ENCODE data around the gene ANKRD22.

DNA sequence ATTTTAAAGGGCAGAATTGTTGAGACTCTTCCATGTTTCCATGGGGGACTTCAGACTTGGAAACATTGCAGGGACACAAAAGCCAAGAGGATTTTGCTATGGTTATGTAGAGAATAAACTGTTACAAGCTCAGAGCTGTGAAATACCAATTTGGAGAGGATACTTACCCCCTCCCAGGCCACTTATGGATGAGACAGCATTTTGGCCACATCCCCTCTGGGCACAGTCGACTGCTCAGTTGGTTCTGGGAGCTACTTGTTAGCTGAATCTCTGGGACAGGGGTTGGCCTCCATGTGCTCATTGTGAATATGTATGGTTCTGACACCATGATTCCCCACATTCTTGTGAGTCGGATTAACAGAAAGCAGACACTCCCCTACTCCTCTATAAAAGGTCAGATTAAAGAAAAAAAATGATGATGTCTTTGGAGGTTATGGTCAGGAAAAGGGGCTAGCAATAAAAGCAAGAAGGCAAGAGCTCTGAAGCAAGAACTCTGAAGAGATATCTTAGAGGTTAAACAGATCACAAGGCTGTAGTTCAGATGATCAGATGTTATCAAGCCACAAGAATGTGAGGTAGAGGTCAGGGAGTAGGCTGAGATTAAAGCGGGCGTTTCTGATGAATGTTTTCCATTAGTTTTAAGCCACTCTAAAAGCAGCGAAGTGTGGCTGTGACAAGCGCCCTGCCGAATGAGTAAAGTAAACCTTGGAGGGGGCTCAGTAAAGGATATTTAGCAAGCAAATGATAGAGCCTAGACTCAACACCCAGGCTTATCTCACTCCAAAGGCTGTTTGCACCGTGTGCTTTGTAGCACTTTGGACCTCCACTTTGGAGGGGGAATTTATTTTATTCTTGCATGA lies 45.6 kb upstream of the ANKRD22 start:
- TF ChIP-seq, protein P1, sequence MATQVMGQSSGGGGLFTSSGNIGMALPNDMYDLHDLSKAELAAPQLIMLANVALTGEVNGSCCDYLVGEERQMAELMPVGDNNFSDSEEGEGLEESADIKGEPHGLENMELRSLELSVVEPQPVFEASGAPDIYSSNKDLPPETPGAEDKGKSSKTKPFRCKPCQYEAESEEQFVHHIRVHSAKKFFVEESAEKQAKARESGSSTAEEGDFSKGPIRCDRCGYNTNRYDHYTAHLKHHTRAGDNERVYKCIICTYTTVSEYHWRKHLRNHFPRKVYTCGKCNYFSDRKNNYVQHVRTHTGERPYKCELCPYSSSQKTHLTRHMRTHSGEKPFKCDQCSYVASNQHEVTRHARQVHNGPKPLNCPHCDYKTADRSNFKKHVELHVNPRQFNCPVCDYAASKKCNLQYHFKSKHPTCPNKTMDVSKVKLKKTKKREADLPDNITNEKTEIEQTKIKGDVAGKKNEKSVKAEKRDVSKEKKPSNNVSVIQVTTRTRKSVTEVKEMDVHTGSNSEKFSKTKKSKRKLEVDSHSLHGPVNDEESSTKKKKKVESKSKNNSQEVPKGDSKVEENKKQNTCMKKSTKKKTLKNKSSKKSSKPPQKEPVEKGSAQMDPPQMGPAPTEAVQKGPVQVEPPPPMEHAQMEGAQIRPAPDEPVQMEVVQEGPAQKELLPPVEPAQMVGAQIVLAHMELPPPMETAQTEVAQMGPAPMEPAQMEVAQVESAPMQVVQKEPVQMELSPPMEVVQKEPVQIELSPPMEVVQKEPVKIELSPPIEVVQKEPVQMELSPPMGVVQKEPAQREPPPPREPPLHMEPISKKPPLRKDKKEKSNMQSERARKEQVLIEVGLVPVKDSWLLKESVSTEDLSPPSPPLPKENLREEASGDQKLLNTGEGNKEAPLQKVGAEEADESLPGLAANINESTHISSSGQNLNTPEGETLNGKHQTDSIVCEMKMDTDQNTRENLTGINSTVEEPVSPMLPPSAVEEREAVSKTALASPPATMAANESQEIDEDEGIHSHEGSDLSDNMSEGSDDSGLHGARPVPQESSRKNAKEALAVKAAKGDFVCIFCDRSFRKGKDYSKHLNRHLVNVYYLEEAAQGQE (IDR thresholded peaks at IDR 0.05; ENCODE audit: low read depth, low read length): no peak
- peak in 1 of 2 experiments; percentile 7; a peak in 1 of 4 replicates for TF ChIP-seq EP300 (IDR thresholded peaks at IDR 0.05; ENCODE audit: borderline replicate concordance in 1 of 2, low read depth in 1 of 2, low read length in 1 of 2)
- TF ChIP-seq TAF1 (IDR thresholded peaks at IDR 0.05; ENCODE audit: borderline replicate concordance, low read depth, low read length): no peak
- TF ChIP-seq, protein P2, sequence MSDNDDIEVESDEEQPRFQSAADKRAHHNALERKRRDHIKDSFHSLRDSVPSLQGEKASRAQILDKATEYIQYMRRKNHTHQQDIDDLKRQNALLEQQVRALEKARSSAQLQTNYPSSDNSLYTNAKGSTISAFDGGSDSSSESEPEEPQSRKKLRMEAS (IDR thresholded peaks at IDR 0.05; ENCODE audit: low read depth): peak; percentile 55; the same call in 1 of the 2 replicates
- no peak for TF ChIP-seq RAD21 (IDR thresholded peaks at IDR 0.05; ENCODE audit: low read length)
- TF ChIP-seq JUND (IDR thresholded peaks at IDR 0.05): 0 out of 2 replicates have a peak, but pooled peaks have one; percentile 21
- no peak for TF ChIP-seq CHD2 (IDR thresholded peaks at IDR 0.05; ENCODE audit: low read length, partially characterized antibody)
- TF ChIP-seq, protein P3, sequence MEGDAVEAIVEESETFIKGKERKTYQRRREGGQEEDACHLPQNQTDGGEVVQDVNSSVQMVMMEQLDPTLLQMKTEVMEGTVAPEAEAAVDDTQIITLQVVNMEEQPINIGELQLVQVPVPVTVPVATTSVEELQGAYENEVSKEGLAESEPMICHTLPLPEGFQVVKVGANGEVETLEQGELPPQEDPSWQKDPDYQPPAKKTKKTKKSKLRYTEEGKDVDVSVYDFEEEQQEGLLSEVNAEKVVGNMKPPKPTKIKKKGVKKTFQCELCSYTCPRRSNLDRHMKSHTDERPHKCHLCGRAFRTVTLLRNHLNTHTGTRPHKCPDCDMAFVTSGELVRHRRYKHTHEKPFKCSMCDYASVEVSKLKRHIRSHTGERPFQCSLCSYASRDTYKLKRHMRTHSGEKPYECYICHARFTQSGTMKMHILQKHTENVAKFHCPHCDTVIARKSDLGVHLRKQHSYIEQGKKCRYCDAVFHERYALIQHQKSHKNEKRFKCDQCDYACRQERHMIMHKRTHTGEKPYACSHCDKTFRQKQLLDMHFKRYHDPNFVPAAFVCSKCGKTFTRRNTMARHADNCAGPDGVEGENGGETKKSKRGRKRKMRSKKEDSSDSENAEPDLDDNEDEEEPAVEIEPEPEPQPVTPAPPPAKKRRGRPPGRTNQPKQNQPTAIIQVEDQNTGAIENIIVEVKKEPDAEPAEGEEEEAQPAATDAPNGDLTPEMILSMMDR (IDR thresholded peaks at IDR 0.05): no peak
- no peak for TF ChIP-seq SIN3A (IDR thresholded peaks at IDR 0.05; ENCODE audit: borderline replicate concordance, low read depth, low read length)

All from SK-N-SH (cell line).